B cell (primary cell): ENCODE measurements around the gene BAIAP3. TPM values are rescaled to one million over a fixed set of nuclear protein-coding genes. Genes with fewer than 3 reads are reported as not detected.
A peak's percentile ranks its signal among the peaks of the same experiment; 100 is the strongest.

Source experiments
- ATAC-seq: fragments of 200-7000 bp; cut with Tn5 transposase; one replicate; pipeline ENCODE4 v1.10.0; 2021; ENCODE audit warnings: low read depth, mild to moderate bottlenecking, moderate number of reproducible peaks, moderate library complexity
- CTCF ChIA-PET: fragments of 350-600 bp; sonication (Branson Sonifier 250); formaldehyde crosslinking; loops from one replicate; lab custom pipeline; 2021; ENCODE audit warnings: antibody characterized with exemption, inconsistent platforms; lab: Charles Lee
- POLR2A ChIA-PET: fragments of 350-600 bp; sonication (Branson Sonifier 250); formaldehyde crosslinking; loops from one replicate; lab custom pipeline; 2021; ENCODE audit warnings: antibody characterized with exemption; lab: Charles Lee
- DNase-seq: peaks from one replicate; pipeline ENCODE4 v3.0.0; 2013
- H2AFZ ChIP-seq: 2 replicates; pipeline ENCODE4 v1.6.1; 2012; ENCODE audit warnings: mild to moderate bottlenecking, low read depth, low read length; ENCODE audit not compliant: insufficient read depth, poor library complexity, severe bottlenecking
- H3K27ac ChIP-seq, 2 donors: 1 replicate in 1 of 2; 2 replicates in 1 of 2; pipeline ENCODE4 v1.5.1; 2012 to 2013; ENCODE audit warnings: low read length in 2 of 2, mild to moderate bottlenecking in 2 of 2, moderate library complexity in 1 of 2
- H3K27me3 ChIP-seq, 4 experiments: fragments of 200-600 bp in 1 of 4; sonication (generic) in 1 of 4; replicated peaks in 1 of 4; 1 replicate in 2 of 4; 2 replicates in 2 of 4; pipeline versions ENCODE4 v1.6.1 to v1.7.0; 2013 to 2016; ENCODE audit warnings: low read length in 3 of 4, mild to moderate bottlenecking in 2 of 4, mixed read lengths in 1 of 4, moderate library complexity in 1 of 4; ENCODE audit not compliant: insufficient read depth in 4 of 4, control insufficient read depth in 3 of 4; ENCODE audit errors: control extremely low read depth in 1 of 4
- H3K36me3 ChIP-seq, 2 experiments: replicated peaks in 1 of 2; 1 replicate in 1 of 2; 2 replicates in 1 of 2; pipeline versions ENCODE4 v1.6.1 to v1.7.1; 2013; ENCODE audit warnings: low read length in 1 of 2; ENCODE audit not compliant: insufficient read depth in 2 of 2, control insufficient read depth in 1 of 2; ENCODE audit errors: control extremely low read depth in 1 of 2, extremely low read depth in 1 of 2
- H3K4me1 ChIP-seq, 2 donors: fragments of 200-600 bp in 1 of 2; sonication (generic) in 1 of 2; 1 replicate in 1 of 2; 2 replicates in 1 of 2; pipeline versions ENCODE4 v1.5.1 to v1.6.1; 2013 to 2017; ENCODE audit warnings: low read length in 2 of 2; ENCODE audit not compliant: control insufficient read depth in 2 of 2, insufficient read depth in 2 of 2
- H3K4me2 ChIP-seq: replicated peaks from 2 replicates; pipeline ENCODE3; 2012; ENCODE audit warnings: mild to moderate bottlenecking, low read depth, low read length; ENCODE audit not compliant: poor library complexity, severe bottlenecking
- H3K4me3 ChIP-seq, 5 experiments: fragments of 200-600 bp in 1 of 5; sonication (generic) in 1 of 5; 1 replicate in 3 of 5; 2 replicates in 2 of 5; pipeline versions ENCODE4 v1.5.1 to v1.7.0; 2011 to 2016; ENCODE audit warnings: low read length in 4 of 5, mild to moderate bottlenecking in 4 of 5, low read depth in 2 of 5, control low read depth in 1 of 5, moderate library complexity in 1 of 5; ENCODE audit not compliant: insufficient read depth in 1 of 5; ENCODE audit errors: control extremely low read depth in 1 of 5, extremely low read depth in 1 of 5
- H3K79me2 ChIP-seq: fragments of 200-600 bp; sonication (generic); one replicate; pipeline ENCODE4 v1.6.0; 2016; ENCODE audit warnings: low read length; ENCODE audit not compliant: control insufficient read depth, insufficient read depth
- H3K9ac ChIP-seq: fragments of 200-600 bp; sonication (generic); 2 replicates; pipeline ENCODE4 v1.6.1; 2017; ENCODE audit warnings: mild to moderate bottlenecking, low read length, moderate library complexity
- H3K9me3 ChIP-seq, 3 donors: one replicate each; pipeline versions ENCODE4 v1.6.1 to v1.7.1; 2013; ENCODE audit warnings: low read length in 2 of 3; ENCODE audit not compliant: control insufficient read depth in 2 of 3, insufficient read depth in 1 of 3; ENCODE audit errors: control extremely low read depth in 1 of 3
- H4K20me1 ChIP-seq: 2 replicates; pipeline ENCODE4 v1.6.0; 2012; ENCODE audit warnings: mild to moderate bottlenecking, low read length; ENCODE audit not compliant: insufficient read depth, control insufficient read depth, poor library complexity, severe bottlenecking
- H3K27ac Mint-ChIP-seq: one replicate; pipeline ENCODE4 v1.8.0; 2021; ENCODE audit warnings: mixed read lengths
- H3K27me3 Mint-ChIP-seq: one replicate; pipeline ENCODE4 v1.8.0; 2021; ENCODE audit warnings: mixed read lengths
- H3K4me1 Mint-ChIP-seq: one replicate; pipeline ENCODE4 v1.8.0; 2021; ENCODE audit warnings: mixed read lengths
- H3K4me3 Mint-ChIP-seq: one replicate; pipeline ENCODE4 v1.8.0; 2021; ENCODE audit warnings: mixed read lengths
- H3K9me3 Mint-ChIP-seq: one replicate; pipeline ENCODE4 v1.8.0; 2022; ENCODE audit warnings: mixed read lengths; ENCODE audit not compliant: insufficient read depth
- CTCF ChIP-seq: fragments of 200-600 bp; IDR thresholded peaks from one replicate; pipeline ENCODE4 v1.8.0; 2022; ENCODE audit warnings: antibody characterized with exemption, mild to moderate bottlenecking
- EZH2 ChIP-seq: IDR thresholded peaks from 2 replicates; pipeline ENCODE4 v1.6.1; 2012; ENCODE audit warnings: borderline replicate concordance, low read depth, mild to moderate bottlenecking, moderate library complexity, low read length; ENCODE audit not compliant: insufficient read depth, poor library complexity, severe bottlenecking
- WGBS: methylation state at CpG from one replicate; pipeline ENCODE4 v1.1.5; 2013; ENCODE audit warnings: missing lambda C conversion rate; ENCODE audit not compliant: insufficient coverage; 5-methylcytosine and 5-hydroxymethylcytosine counted together
- intact Hi-C: fragments of 100-400 bp; cut with micrococcal nuclease; formaldehyde crosslinking; loops from one replicate; pipeline ENCODE4 v1.10.0; 2022
- polyA plus RNA-seq: library from polyadenylated mRNA; depleted of rRNA; stranded (reverse); fragments of >200 nt; gene quantifications from 2 replicates; pipeline ENCODE4 v1.2.3, GENCODE V29; 2012
- total RNA-seq, 2 donors: library from RNA; stranded (reverse); fragments of 120-200 nt in 1 of 2; gene quantifications; 1 replicate in 1 of 2; 2 replicates in 1 of 2; pipeline versions ENCODE4 v1.2.3 to v1.2.4, GENCODE V29; 2013 to 2022

The BAIAP3 gene
- total and polyA plus RNA-seq, 2 donors (not counting 1 experiment from before 2014, with no cell fraction given): 119 to 130 TPM

GRCh38 chr16:1378087-1378803 lies 44.8 kb downstream of the BAIAP3 start:
- intact Hi-C loops: loop anchor here (2.0 to 5.0 kb wide), 2 partner anchors 34 to 43 kb away; partner anchors contain the start of genes UNKL and UQCC4
- POLR2A ChIA-PET: no interaction called here
- H3K79me2 ChIP-seq: peaks cover 49% of the 10 kb centered on the region
- H3K4me3 ChIP-seq: no peak overlapping the region
- H3K36me3 ChIP-seq: peaks cover 0 to 44% of the 10 kb centered on the region in 2 experiments
- Mint-ChIP-seq H3K27me3 (no peaks in the 10 kb centered on the region), H3K27ac (peak overlapping the region; percentile 61), H3K4me1 (peaks cover 15% of the 10 kb centered on the region), H3K9me3 (no peaks in the 10 kb centered on the region), H3K4me3 (peak overlapping the region; percentile 77)
- H3K4me2 ChIP-seq: peak overlapping the region; percentile 92
- no peaks in the 10 kb centered on the region for H3K9me3 ChIP-seq
- 96% methylated on average over 25 of the region's 25 CpGs for WGBS
- CTCF ChIA-PET: interaction anchor here (3.1 kb wide), 1 partner anchor 14 kb away, joined by 17 read pairs; no protein-coding TSS in a partner anchor
- TF ChIP-seq EZH2: no peak
- no peak for TF ChIP-seq CTCF
- H3K27me3 ChIP-seq: no peaks in the 10 kb centered on the region
- H3K9ac ChIP-seq: no peak overlapping the region
- H3K27ac ChIP-seq: no peak overlapping the region
- H4K20me1 ChIP-seq: peaks cover 88% of the 10 kb centered on the region
- H2AFZ ChIP-seq: no peak overlapping the region
- DNase-seq (no peak), ATAC-seq (no peak)
- peaks cover 10 to 14% of the 10 kb centered on the region in 2 donors for H3K4me1 ChIP-seq

GRCh38 chr16:1378804-1379303 lies 45.4 kb downstream of the BAIAP3 start:
- Histone ChIP-seq H3K9me3 (no peaks in the 10 kb centered on the region), H3K27ac (peak overlapping the region in 1 of 2 donors; percentile 33), H3K4me3 (peak overlapping the region in 3 of 5 experiments; percentile 39 to 52 (median 51)), H3K36me3 (peaks cover 0 to 48% of the 10 kb centered on the region in 2 experiments), H3K4me1 (peaks cover 10 to 14% of the 10 kb centered on the region in 2 donors), H3K27me3 (no peaks in the 10 kb centered on the region), H4K20me1 (peaks cover 94% of the 10 kb centered on the region), H3K79me2 (peaks cover 49% of the 10 kb centered on the region), H2AFZ (no peak overlapping the region), H3K9ac (peak overlapping the region; percentile 60), H3K4me2 (peak overlapping the region; percentile 92)
- ATAC-seq (peak; percentile 55), DNase-seq (peak; percentile 75)
- Mint-ChIP-seq H3K4me3 (peak overlapping the region; percentile 77), H3K27ac (peak overlapping the region; percentile 16), H3K9me3 (no peaks in the 10 kb centered on the region), H3K4me1 (peaks cover 15% of the 10 kb centered on the region), H3K27me3 (no peaks in the 10 kb centered on the region)
- POLR2A ChIA-PET: interaction anchor here (1.5 kb wide), 1 partner anchor 42 kb away, joined by 8 read pairs; the partner anchor contains the start of gene UQCC4
- TF ChIP-seq CTCF (no peak), EZH2 (no peak)
- CTCF ChIA-PET: interaction anchor here (0.5 to 3.1 kb wide), 2 partner anchors 15 to 34 kb away, joined by 4 to 17 read pairs; no protein-coding TSS in a partner anchor
- intact Hi-C loops: loop anchor here (2.0 to 5.0 kb wide), 2 partner anchors 33 to 42 kb away; partner anchors contain the start of genes UNKL and UQCC4
- 11% methylated on average over 31 of the region's 31 CpGs for WGBS
